Anterior cingulate cortex (tissue), 58 donors: ENCODE results near the gene SMARCD1.
A peak's percentile ranks its signal among the peaks of the same experiment; 100 is the strongest.

Source experiments
- DNase-seq, 58 donors: peaks; one replicate each; lab custom pipeline; 2025; lab: John Stamatoyannopoulos, UW

Gene SMARCD1

GRCh38 chr12:50084775-50085614, at the start of gene SMARCD1:
SMARCD1 (plus strand) TSS chr12:50085342; CDS start chr12:50085370, 28 bp downstream.
- DNase-seq, result peak; percentile 59 to 96 (median 90)

DNA sequence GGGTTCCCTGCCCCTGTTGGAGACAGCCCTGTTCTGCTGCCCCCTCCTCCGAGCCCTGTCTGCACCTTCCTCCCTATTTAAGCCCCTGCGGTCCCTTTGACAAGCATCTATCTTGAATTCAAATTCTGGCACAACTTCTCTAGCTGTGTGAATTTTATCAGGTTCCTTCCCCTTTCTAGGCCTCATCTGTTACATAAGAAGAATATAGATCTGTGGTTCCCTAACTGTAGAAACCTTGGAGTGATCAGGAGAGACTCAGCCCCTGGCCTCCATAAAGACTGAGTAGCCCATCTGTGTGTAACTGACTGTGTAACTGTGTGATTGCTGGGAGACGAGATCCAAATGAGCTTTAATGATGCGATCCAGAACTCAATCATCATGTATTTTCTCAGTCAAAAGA, 46.8 kb upstream of the SMARCD1 start:
- DNase-seq, result no peak

GRCh38 chr12:50039151-50039835, 45.8 kb upstream of the SMARCD1 start:
- DNase-seq, result peak in 53 of 58 donors; percentile 13 to 91 (median 57)

DNA sequence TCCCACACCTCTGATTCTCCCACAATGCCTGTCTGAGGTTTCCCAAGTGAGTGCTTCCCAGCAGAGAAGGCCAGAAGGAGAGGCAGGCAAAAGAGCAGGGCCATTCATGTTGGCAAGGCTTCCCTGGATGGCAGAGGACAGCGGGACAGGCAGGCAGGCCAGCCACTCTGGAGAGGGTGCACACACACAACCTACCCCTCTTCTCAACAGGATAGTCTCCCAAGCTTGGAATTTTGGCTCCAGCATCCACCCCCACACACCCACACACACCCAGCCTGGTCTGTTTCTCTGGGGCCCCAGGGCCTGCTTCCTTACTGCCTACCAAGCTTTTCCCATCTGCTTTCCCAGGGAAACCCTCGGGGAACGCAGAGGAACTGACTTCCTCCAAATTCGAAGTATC, 44.5 kb upstream of the SMARCD1 start:
- no peak for DNase-seq

GRCh38 chr12:50041062-50041860, 43.9 kb upstream of the SMARCD1 start:
- no peak for DNase-seq

- no peak for DNase-seq
Observed at GRCh38 chr12:50041962-50042361, 43.2 kb upstream of the SMARCD1 start.

DNA sequence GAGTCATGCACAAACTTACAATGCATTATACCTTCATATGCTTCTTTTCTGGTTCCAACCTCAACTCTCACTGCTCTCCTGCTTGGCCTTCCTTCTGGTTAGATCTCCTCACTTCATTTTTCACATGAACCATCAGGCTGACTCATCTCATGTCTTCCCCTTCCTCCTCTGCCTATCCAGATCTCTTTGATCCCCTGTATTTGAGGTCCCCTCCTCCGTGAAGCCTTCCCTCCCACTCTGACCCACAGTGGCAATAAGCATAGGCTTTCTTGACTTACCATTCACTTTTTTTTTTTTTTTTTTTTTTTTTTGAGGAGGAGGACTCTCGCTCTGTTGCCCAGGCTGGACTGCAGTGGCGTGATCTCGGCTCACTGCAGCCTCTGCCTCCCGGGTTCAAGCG, 42.4 kb upstream of the SMARCD1 start:
- DNase-seq, result no peak

- no peak for DNase-seq
Observed at GRCh38 chr12:50043308-50043707, 41.8 kb upstream of the SMARCD1 start.

DNA sequence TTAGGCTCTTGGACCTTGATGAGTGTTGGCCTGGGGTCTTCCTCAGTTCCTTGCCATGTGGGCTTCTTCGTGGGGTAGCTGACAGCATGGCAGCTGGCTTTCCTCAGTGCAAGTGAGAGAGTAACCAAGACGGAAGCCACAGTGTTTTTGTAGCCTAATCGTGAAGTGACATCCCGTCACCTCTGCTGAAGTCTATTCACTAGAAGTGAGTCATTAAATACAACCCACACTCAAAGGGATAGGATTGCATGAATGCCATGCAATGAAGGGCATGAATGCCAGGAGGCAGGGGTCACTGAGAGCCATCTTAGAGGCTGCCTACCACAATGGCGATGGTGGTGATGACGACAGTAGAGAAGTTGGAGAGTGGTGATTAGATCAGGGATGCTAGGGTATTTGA, 41.3 kb upstream of the SMARCD1 start:
- DNase-seq, result no peak

DNA sequence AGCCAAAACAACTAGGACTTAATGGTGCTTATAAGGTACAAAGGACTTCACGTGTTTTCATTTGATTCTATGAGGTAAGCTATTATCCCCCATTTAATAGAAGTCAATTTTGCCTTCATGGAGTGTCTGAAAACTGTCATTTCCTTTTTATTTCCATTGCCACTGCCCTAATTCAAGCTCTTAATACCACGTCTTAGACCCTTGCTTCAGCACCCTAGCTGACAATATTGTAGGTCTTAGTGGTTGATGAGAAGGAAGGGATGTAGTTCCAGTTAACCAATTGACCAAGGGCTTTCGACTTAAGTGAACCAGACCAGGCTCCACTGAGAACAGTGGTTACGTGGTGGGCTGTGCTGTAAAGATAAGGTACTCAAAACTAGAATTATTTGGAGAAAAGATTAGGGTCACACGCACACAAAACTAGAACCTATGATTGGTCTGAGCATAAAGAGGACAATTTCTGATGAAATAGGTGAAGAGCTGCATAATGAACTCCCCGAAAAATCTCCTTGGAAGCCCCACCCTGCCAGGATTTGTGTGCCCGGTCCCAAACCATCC, 37.4 kb upstream of the SMARCD1 start:
- DNase-seq, result no peak

- no peak for DNase-seq
Observed at GRCh38 chr12:50049254-50050118, 35.7 kb upstream of the SMARCD1 start.

- DNase-seq, result no peak
Observed at GRCh38 chr12:50050119-50050385, 35.1 kb upstream of the SMARCD1 start.

- DNase-seq, result peak in 6 of 58 donors; percentile 11 to 33 (median 14)
Observed at GRCh38 chr12:50050410-50051098, 34.6 kb upstream of the SMARCD1 start.

GRCh38 chr12:50051101-50051806, 33.9 kb upstream of the SMARCD1 start:
- no peak for DNase-seq

- no peak for DNase-seq
Observed at GRCh38 chr12:50052544-50052943, 32.6 kb upstream of the SMARCD1 start.

GRCh38 chr12:50052964-50053363, 32.2 kb upstream of the SMARCD1 start:
- DNase-seq, result no peak

DNA sequence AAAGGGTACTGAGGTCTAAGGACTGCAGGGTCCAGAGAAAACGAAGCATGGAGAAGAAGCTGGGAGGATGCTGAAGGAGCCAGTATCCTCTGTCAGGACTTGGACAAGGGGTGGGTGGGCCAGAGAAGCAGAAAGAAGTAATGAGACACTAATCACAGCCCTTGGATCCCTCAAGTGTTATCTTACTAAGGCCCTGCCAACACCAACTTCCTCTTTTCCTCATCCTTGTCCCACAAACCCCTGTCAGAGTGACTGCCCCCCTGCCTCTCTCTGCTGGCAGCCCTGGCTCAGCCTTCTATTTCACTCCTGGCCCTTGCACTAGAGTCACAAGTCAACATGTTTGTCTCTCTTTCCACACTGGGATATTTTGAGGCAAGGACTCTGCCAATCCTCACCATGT, 31.6 kb upstream of the SMARCD1 start:
- no peak for DNase-seq

DNA sequence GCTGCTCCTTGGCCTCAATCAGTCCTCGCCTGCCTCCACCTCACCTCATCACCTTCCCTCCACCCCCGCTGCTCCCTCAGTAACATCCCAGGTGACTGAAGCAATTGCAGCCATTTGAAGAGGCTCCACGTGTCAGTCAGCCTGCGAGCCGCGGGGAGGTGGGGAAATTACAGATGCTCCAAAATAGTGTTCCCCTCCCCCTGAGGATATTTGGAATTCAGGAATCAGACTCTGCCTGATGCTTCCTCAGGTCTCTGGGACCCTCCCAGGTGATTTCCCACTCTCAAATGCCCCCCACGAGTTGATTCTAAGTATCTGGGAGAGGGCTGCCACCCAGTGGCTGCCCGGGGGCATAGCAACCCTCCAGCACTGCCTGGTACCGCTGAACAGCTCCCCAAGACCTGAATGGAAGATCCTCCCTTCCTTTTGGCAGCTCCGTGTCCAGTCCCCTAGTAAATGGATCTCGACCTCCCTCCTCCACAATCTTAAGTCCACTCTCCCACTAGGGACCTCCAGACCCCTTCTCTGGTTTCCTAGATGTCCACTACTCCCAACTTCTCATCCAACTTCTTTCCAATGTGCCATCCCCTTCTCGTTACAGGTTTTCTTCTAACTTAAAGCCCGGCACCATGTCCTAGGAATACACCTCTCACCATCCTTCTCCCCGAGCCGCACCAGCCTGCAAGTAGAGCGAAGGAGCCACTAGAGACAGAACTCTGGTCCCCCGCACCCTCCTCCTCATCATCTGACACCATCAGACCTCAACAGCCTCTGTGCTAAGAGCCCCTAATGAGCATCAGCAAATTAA, 29.1 kb upstream of the SMARCD1 start:
- peak in 42 of 58 donors; percentile 12 to 70 (median 39) for DNase-seq
